Measurements from ENCODE around the gene BRCA1.
"Not testable (repeated sequence)": the region's sequence is repeated elsewhere in the genome, so short reads cannot be mapped to it uniquely, and the experiment has no call there.

- not testable (repeated sequence) for TF ChIP-seq RAD21 (IDR thresholded peaks at IDR 0.05; ENCODE audit: low read depth); CTCF (IDR thresholded peaks at IDR 0.05 in 2 of 3, conservative IDR thresholded peaks at IDR 0.05 in 1 of 3; ENCODE audit: borderline replicate concordance in 1 of 3, insufficient read depth in 1 of 3, low read depth in 2 of 3, low read length in 2 of 3); POLR2A (IDR thresholded peaks at IDR 0.05; ENCODE audit: borderline replicate concordance, extremely low read depth, insufficient read depth, insufficient read length); FOSL1 (IDR thresholded peaks at IDR 0.05; ENCODE audit: low read depth); ELF1 (IDR thresholded peaks at IDR 0.05; ENCODE audit: borderline replicate concordance, low read depth); TCF7L2 (IDR thresholded peaks at IDR 0.05; ENCODE audit: borderline replicate concordance, extremely low read depth, insufficient read depth, insufficient read length); JUND (IDR thresholded peaks at IDR 0.05); SIN3A (IDR thresholded peaks at IDR 0.05; ENCODE audit: low read depth)
Observed at GRCh38 chr17:43133439-43133838, 8.3 kb upstream of the BRCA1 start.
